ENCODE measurements around the gene SVBP.

SVBP gene

DNA sequence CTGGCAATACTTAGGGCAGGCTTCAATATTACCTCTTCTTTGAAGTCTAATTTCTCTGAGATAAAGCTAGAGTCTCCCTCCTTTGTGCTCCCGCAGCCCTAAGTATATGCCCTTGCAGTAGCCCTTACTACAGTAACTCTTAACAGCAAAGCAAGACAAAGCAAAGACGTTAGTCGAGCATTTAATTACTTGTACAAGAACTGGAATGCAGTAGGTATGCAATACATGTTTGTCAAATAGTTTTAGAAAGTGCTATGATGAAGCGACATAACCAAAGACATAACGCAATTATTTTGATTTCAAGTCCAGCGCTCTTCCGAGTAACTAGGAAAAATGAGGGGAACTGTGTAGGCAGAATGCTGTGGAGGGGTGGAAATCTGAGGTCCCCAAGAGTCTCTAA is 51.9 kb downstream of the SVBP start:
- DNase-seq (ENCODE audit: low spot score) = peak; percentile 14

DNA sequence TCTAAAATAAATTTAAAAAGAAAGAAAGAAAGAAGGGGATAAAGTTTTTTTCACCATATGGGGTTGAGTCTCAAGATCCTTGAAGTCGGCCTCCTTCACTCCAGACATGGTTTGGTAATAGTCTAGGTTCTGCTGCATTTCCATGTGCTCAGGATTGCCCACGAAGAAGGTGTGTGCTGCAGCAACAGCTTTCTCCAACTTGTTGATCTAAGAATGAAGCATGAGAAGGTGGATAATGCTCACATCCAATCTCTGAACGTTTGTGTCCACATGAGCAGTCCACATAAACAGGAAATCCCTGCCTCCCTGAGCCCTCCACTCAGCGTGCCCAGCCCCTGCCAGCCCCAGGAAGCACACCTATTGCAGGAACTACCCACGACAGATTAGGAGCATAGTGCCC is 54.9 kb downstream of the SVBP start:
- DNase-seq (ENCODE audit: low spot score) = no peak

- no peak for DNase-seq (ENCODE audit: low spot score)
Measured at GRCh38 chr1:42761567-42761966, 55.6 kb downstream of the SVBP start.

- no peak for DNase-seq (ENCODE audit: low spot score)
Measured at GRCh38 chr1:42759114-42759513, 58.1 kb downstream of the SVBP start.

DNA sequence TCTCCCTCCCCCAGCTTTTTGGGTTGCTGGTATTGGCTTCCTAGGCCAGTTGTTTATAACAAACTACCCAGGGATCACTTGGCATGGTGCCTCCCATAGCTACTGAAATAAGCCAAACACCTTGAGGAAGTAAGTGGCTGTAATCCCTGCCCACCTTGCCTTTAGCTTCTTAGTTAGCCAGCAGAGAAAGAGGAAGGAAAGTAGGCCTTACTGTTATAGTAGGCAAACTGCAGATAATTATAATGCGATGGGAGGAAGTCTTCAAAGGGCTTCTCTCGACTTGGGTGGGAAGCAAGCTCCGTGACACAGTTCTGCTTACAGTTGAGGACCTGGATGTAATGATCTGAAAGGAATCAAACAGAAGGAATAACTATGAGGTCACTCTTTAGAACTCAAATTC is 58.6 kb downstream of the SVBP start:
- DNase-seq (ENCODE audit: low spot score) = no peak

DNA sequence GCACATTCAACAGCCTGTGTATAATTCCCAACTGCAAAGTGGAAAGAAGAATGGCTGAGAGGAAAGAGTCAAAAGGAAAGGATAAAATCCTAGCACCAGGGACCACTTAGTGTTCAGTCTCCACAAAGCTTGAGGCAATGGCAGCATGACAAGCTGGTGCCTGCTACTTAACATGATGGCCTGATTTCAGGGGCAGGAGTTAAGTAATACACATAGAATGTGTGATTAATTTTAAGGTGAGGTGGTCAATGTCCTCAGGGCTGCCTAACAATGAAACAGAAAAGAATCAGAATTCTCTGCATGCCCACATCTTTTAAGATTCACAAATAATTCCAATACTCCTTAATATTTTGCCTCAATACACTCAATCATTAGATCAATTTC is 59.3 kb downstream of the SVBP start:
- no peak for DNase-seq (ENCODE audit: low spot score)

All from kidney tubule cell (primary cell).